IMR-90 (cell line): Measurements from ENCODE around the gene CHRM4. TPM values are rescaled to one million over a fixed set of nuclear protein-coding genes. Genes with fewer than 3 reads are reported as not detected.

Experiments
- ATAC-seq: fragments of 200-7000 bp; cut with Tn5 transposase; 2 replicates; pipeline ENCODE4 v1.9.1; 2020; ENCODE audit warnings: low read depth, mild to moderate bottlenecking, moderate library complexity
- BruUV-seq: library from RNA; stranded (reverse); fragments of 400-500 nt; replicated peaks from 2 replicates; lab custom pipeline; 2021; lab: Mats Ljungman, UMichigan
- CTCF ChIA-PET: fragments of 300-600 bp; formaldehyde crosslinking; extraction: SDS; loops from one replicate; lab custom pipeline; 2021; ENCODE audit warnings: antibody characterized with exemption; lab: Yijun Ruan, JAX
- POLR2A ChIA-PET: fragments of 300-600 bp; sonication (Branson Sonifier 250); formaldehyde crosslinking; loops from one replicate; lab custom pipeline; 2022; ENCODE audit warnings: antibody characterized with exemption; ENCODE audit not compliant: unreplicated experiment; lab: Charles Lee
- DNase-seq: peaks from one replicate; pipeline ENCODE4 v3.0.0; 2013
- H2AFZ ChIP-seq: replicated peaks from 2 replicates; pipeline ENCODE3; 2013; ENCODE audit warnings: low read length, mild to moderate bottlenecking; ENCODE audit not compliant: poor library complexity
- H2AK5ac ChIP-seq: 2 replicates; pipeline ENCODE4 v1.6.1; 2013; ENCODE audit warnings: low read depth, low read length, inconsistent platforms
- H2AK9ac ChIP-seq: replicated peaks from 2 replicates; pipeline ENCODE3; 2013; ENCODE audit warnings: mild to moderate bottlenecking, low read depth, low read length, moderate library complexity; ENCODE audit not compliant: poor library complexity
- H2BK120ac ChIP-seq: 2 replicates; pipeline ENCODE4 v1.6.1; 2013; ENCODE audit warnings: low read depth, low read length, inconsistent platforms
- H2BK15ac ChIP-seq: 3 replicates; pipeline ENCODE4 v1.6.1; 2013; ENCODE audit warnings: low read depth, low read length, inconsistent platforms
- H2BK20ac ChIP-seq: 2 replicates; pipeline ENCODE4 v1.6.1; 2013; ENCODE audit warnings: low read depth, mild to moderate bottlenecking, inconsistent platforms, low read length, moderate library complexity
- H2BK5ac ChIP-seq: 2 replicates; pipeline ENCODE4 v1.6.1; 2013; ENCODE audit warnings: mild to moderate bottlenecking, low read depth, low read length, inconsistent platforms; ENCODE audit not compliant: poor library complexity, severe bottlenecking
- H3K14ac ChIP-seq: replicated peaks from 2 replicates; pipeline ENCODE4 v1.6.1; 2013; ENCODE audit warnings: low read depth, low read length, inconsistent platforms
- H3K18ac ChIP-seq: 2 replicates; pipeline ENCODE4 v1.6.1; 2013; ENCODE audit warnings: low read depth, low read length, control low read depth
- H3K23ac ChIP-seq: 2 replicates; pipeline ENCODE4 v1.6.1; 2013; ENCODE audit warnings: low read depth, low read length, inconsistent platforms
- H3K27ac ChIP-seq: 2 replicates; pipeline ENCODE4 v1.5.1; 2013; ENCODE audit warnings: mild to moderate bottlenecking, control low read depth, low read length; ENCODE audit not compliant: insufficient read depth
- H3K27me3 ChIP-seq: 2 replicates; pipeline ENCODE4 v1.6.1; 2013; ENCODE audit warnings: low read length; ENCODE audit not compliant: control insufficient read depth, insufficient read depth
- H3K36me3 ChIP-seq: 2 replicates; pipeline ENCODE4 v1.6.1; 2013; ENCODE audit warnings: low read length, mixed read lengths; ENCODE audit not compliant: control insufficient read depth, insufficient read depth
- H3K4ac ChIP-seq: 2 replicates; pipeline ENCODE4 v1.6.1; 2013; ENCODE audit warnings: low read depth, low read length, inconsistent platforms
- H3K4me1 ChIP-seq: 2 replicates; pipeline ENCODE4 v1.6.1; 2013; ENCODE audit warnings: low read length, mixed read lengths; ENCODE audit not compliant: control insufficient read depth, insufficient read depth
- H3K4me2 ChIP-seq: 2 replicates; pipeline ENCODE4 v1.6.1; 2013; ENCODE audit warnings: low read depth, mild to moderate bottlenecking, control low read depth, low read length, moderate library complexity
- H3K4me3 ChIP-seq: 2 replicates; pipeline ENCODE4 v1.5.1; 2013; ENCODE audit warnings: low read depth, mild to moderate bottlenecking, control low read depth, low read length, moderate library complexity; ENCODE audit not compliant: insufficient read depth
- H3K56ac ChIP-seq: 2 replicates; pipeline ENCODE4 v1.6.1; 2013; ENCODE audit warnings: low read length, inconsistent platforms; ENCODE audit not compliant: insufficient read depth; ENCODE audit errors: extremely low read depth
- H3K79me1 ChIP-seq, 2 experiments: 2 replicates each; pipeline ENCODE4 v1.6.1; 2013; ENCODE audit warnings: low read length in 2 of 2, inconsistent platforms in 1 of 2, low read depth in 1 of 2
- H3K9ac ChIP-seq: 2 replicates; pipeline ENCODE4 v1.6.1; 2013; ENCODE audit warnings: low read depth, low read length, control low read depth
- H3K9me1 ChIP-seq: 2 replicates; pipeline ENCODE4 v1.6.1; 2013; ENCODE audit warnings: low read length, inconsistent platforms; ENCODE audit not compliant: insufficient read depth
- H3K9me3 ChIP-seq: 2 replicates; pipeline ENCODE4 v1.6.1; 2013; ENCODE audit warnings: low read length; ENCODE audit not compliant: control insufficient read depth, insufficient read depth
- H4K20me1 ChIP-seq: 2 replicates; pipeline ENCODE4 v1.6.1; 2013; ENCODE audit warnings: low read length, inconsistent platforms; ENCODE audit not compliant: insufficient read depth
- H4K5ac ChIP-seq: 2 replicates; pipeline ENCODE4 v1.6.1; 2013; ENCODE audit warnings: mild to moderate bottlenecking, low read depth, low read length, control low read depth
- H4K8ac ChIP-seq, 2 experiments: 2 replicates each; pipeline ENCODE4 v1.6.1; 2013; ENCODE audit warnings: low read depth in 2 of 2, low read length in 2 of 2, control low read depth in 1 of 2, inconsistent platforms in 1 of 2
- H4K91ac ChIP-seq: 2 replicates; pipeline ENCODE4 v1.6.1; 2013; ENCODE audit warnings: low read depth, low read length, inconsistent platforms; ENCODE audit not compliant: insufficient read depth
- CTCF ChIP-seq: conservative IDR thresholded peaks from 2 replicates; pipeline ENCODE4 v1.5.1; 2012; ENCODE audit warnings: mild to moderate bottlenecking, low read depth, low read length, improper control_type of control experiment
- ELK1 ChIP-seq: fragments of 150-350 bp; IDR thresholded peaks from 2 replicates; pipeline ENCODE4 v1.6.1; 2016; ENCODE audit warnings: low read depth, mild to moderate bottlenecking, low read length, moderate library complexity, borderline replicate concordance
- MXI1 ChIP-seq: IDR thresholded peaks from 2 replicates; pipeline ENCODE4 v1.6.1; 2012; ENCODE audit warnings: low read depth, mild to moderate bottlenecking, low read length, moderate library complexity, borderline replicate concordance
- RAD21 ChIP-seq: IDR thresholded peaks from 2 replicates; pipeline ENCODE4 v1.6.1; 2012; ENCODE audit warnings: low read length, improper control_type of control experiment
- RCOR1 ChIP-seq: IDR thresholded peaks from 2 replicates; pipeline ENCODE4 v1.6.1; 2012; ENCODE audit warnings: mild to moderate bottlenecking, low read length, improper control_type of control experiment; ENCODE audit not compliant: insufficient replicate concordance
- USF2 ChIP-seq: fragments of 150-350 bp; IDR thresholded peaks from 2 replicates; pipeline ENCODE4 v1.6.1; 2017; ENCODE audit warnings: mild to moderate bottlenecking, antibody characterized with exemption, low read length, low read depth
- WGBS, 2 experiments: methylation state at CpG; one replicate each; pipeline versions ENCODE4 v1.1.5 to v1.1.7; 2013; ENCODE audit warnings: missing lambda C conversion rate in 2 of 2; ENCODE audit not compliant: insufficient read length in 1 of 2; ENCODE audit errors: extremely low coverage in 2 of 2; 5-methylcytosine and 5-hydroxymethylcytosine counted together
- dilution Hi-C: fragments of 300-500 bp; cut with HindIII; formaldehyde crosslinking; loops from one replicate; pipeline ENCODE4 v1.14.3; 2018; ENCODE audit warnings: low sequenced_read_pairs; ENCODE audit not compliant: unreplicated experiment
- in situ Hi-C: fragments of 300-500 bp; cut with MboI; formaldehyde crosslinking; loops from 3 replicates; pipeline ENCODE4 v1.14.3; 2019; ENCODE audit warnings: low sequenced_read_pairs, inconsistent platforms, mixed read lengths
- intact Hi-C: fragments of 100-400 bp; cut with micrococcal nuclease; formaldehyde crosslinking; loops from 2 replicates; pipeline ENCODE4 v1.10.0; 2022
- polyA plus RNA-seq, 3 experiments: library from polyadenylated mRNA; depleted of rRNA; stranded (reverse); fragments of >200 nt; gene quantifications; 2 replicates each; pipeline ENCODE4 v1.2.3, GENCODE V29; 2012; ENCODE audit warnings: low replicate concordance in 1 of 3
- total RNA-seq: library from RNA; depleted of rRNA; stranded (reverse); fragments of >200 nt; gene quantifications from 2 replicates; pipeline ENCODE4 v1.2.3, GENCODE V29; 2012

The CHRM4 gene
- total and polyA plus RNA-seq, 2 of the 4 experiments (the other 2 are of a cell fraction), result 0.09 to 0.18 TPM

GRCh38 chr11:46413760-46414465 is 22.3 kb upstream of the CHRM4 start (continued):
- TF ChIP-seq MXI1, result no peak

- ChIA-PET CTCF (interaction anchor here (2.0 kb wide), 1 partner anchor 17 kb away, joined by 7 read pairs; no protein-coding TSS in a partner anchor), POLR2A (no interaction called here)
- Histone ChIP-seq H3K56ac (no peak overlapping the region), H3K36me3 (peaks cover 30% of the 10 kb centered on the region), H2AK9ac (no peak overlapping the region), H4K5ac (no peak overlapping the region), H3K4me3 (no peak overlapping the region), H3K27ac (no peak overlapping the region), H3K4me2 (no peak overlapping the region), H3K4me1 (peaks cover 2% of the 10 kb centered on the region; the same call in 1 of the 2 replicates), H2BK5ac (no peak overlapping the region), H4K20me1 (no peaks in the 10 kb centered on the region; the same call in 1 of the 2 replicates), H2BK15ac (no peak overlapping the region), H2BK120ac (no peak overlapping the region), H3K9ac (no peak overlapping the region), H3K14ac (no peak overlapping the region), H3K79me1 (peaks cover 0 to 8% of the 10 kb centered on the region in 2 experiments; a peak in 3 of 4 replicates), H2AFZ (no peak overlapping the region), H3K4ac (no peak overlapping the region), H2BK20ac (no peak overlapping the region), H3K9me1 (peaks cover 10% of the 10 kb centered on the region), H4K8ac (no peak overlapping the region), H3K18ac (no peak overlapping the region), H2AK5ac (no peak overlapping the region), H3K23ac (no peak overlapping the region), H4K91ac (no peak overlapping the region), H3K27me3 (no peaks in the 10 kb centered on the region), H3K9me3 (no peaks in the 10 kb centered on the region)
- in situ Hi-C loops (no loop called here), dilution Hi-C loops (no loop called here), intact Hi-C loops (no loop called here)
- no CpG with 5 or more reads among the region's 5 CpGs for WGBS, 2 experiments
- DNase-seq (no peak), ATAC-seq (peak; percentile 42; the same call in 1 of the 2 replicates)
- no TSS peak for BruUV-seq
- TF ChIP-seq RCOR1, result no peak
- no peak for TF ChIP-seq ELK1
- TF ChIP-seq RAD21, result peak; percentile 31
- TF ChIP-seq USF2, result no peak
- TF ChIP-seq CTCF, result peak; percentile 17; the same call in 1 of the 2 replicates
Measured at GRCh38 chr11:46410021-46410420, 18.4 kb upstream of the CHRM4 start.
